ENCODE data around the gene SIRT1.
"Not testable (repeated sequence)": the region's sequence is repeated elsewhere in the genome, so short reads cannot be mapped to it uniquely, and the experiment has no call there.

The SIRT1 gene

DNA sequence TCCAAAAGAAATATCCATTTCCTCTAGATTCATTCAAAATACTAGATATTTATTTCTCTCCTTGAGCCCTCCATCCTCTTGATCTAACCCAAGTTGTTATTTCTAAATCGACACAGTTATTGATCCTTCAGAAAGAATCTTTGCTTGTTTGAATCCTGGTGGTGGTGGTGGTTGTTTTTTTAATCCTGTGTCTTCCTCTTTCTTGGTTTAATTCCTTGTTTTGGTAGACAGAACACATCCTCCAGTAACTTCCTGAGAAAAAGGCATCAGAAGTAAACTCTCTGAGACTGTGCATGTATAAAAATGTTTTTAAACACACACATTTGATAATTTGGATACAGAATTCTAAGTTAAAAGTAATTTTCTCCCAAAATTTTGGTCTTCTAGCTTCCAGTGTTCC lies 49.9 kb downstream of the SIRT1 start:
- TF ChIP-seq CTCF (IDR thresholded peaks at IDR 0.05; ENCODE audit: low read depth, low read length): no peak
- no peak for DNase-seq (ENCODE audit: extremely low read depth, low read depth)

- DNase-seq (ENCODE audit: extremely low read depth, low read depth): no peak
- TF ChIP-seq CTCF (IDR thresholded peaks at IDR 0.05; ENCODE audit: low read depth, low read length): no peak
Observed at GRCh38 chr10:67935223-67935622, 50.8 kb downstream of the SIRT1 start.

DNA sequence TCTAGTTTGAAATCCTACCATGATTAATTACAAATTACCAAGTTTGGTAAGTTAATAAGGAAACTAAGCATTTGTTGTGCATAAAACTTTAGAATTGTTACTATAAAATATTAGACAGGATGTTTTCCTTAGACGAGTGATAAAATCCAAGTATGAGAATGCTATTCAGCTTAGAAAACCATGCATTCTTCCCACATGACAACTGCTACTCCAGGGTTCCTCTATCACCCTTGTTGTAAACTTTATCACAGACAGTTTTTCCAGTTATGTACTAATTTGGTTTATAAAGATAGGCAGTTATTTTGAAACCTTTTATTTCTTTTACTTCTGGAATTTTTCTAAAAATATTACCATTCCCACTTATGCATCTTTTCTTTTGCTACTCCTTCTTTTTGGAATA lies 52.0 kb downstream of the SIRT1 start:
- no peak for TF ChIP-seq CTCF (IDR thresholded peaks at IDR 0.05; ENCODE audit: low read depth, low read length)

GRCh38 chr10:67943917-67944316 lies 59.5 kb downstream of the SIRT1 start:
- TF ChIP-seq CTCF (IDR thresholded peaks at IDR 0.05; ENCODE audit: low read depth, low read length): no peak
- DNase-seq (ENCODE audit: extremely low read depth, low read depth): no peak

More for the DNA sequence above, 52.0 kb downstream of the SIRT1 start:
- no peak for DNase-seq (ENCODE audit: extremely low read depth, low read depth)

DNA sequence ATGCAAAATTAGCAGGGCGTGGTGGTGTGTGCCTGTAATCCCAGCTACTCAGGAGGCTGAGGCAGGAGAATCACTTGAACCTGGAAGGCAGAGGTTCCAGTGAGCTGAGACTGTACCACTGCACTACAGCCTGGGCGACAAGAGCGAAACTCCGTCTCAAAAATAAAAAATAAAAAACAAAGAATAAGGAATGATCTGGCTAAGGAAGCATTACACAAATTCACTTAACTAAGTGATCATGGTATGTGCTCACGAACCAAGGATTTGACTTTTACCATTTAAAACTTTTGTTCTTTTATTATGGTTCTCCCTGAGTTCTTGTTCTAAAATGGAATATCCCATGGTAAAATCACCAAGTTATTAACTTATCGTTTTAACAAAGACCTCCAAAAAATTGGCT lies 71.2 kb downstream of the SIRT1 start:
- no peak for TF ChIP-seq CTCF (IDR thresholded peaks at IDR 0.05; ENCODE audit: low read depth, low read length)

DNA sequence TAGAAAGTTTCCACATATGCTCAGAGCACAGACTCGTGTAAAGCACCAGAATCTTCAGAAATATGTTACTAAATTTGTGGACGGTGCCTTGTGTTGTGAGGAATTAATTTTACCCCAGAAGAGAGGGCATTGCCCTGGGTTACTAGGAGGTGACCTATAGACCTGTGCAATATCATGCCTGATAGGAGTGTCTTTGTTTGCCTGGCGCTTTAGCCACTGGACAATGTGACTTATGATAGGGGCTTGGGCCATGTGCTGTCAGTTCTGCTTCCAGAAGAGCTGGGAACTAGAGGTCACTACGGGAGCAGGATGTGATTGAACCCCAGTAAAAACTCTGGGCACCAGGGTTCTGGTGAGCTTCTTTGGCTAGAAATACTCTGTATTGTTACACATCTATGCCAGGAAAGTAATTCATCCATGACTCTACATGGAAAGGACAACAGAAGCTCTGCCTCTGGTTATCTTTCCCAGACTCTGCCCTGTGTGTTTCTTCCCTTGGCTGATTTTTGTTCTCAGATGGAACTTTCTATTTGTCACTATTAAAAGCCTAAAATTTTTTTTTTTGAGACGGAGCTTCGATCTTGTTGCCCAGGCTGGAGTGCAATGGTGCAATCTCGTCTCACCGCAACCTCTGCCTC lies 75.5 kb downstream of the SIRT1 start:
- DNase-seq (ENCODE audit: extremely low read depth, low read depth): no peak
- no peak for TF ChIP-seq CTCF (IDR thresholded peaks at IDR 0.05; ENCODE audit: low read depth, low read length)

More for the DNA sequence above, 71.2 kb downstream of the SIRT1 start:
- no peak for DNase-seq (ENCODE audit: extremely low read depth, low read depth)

DNA sequence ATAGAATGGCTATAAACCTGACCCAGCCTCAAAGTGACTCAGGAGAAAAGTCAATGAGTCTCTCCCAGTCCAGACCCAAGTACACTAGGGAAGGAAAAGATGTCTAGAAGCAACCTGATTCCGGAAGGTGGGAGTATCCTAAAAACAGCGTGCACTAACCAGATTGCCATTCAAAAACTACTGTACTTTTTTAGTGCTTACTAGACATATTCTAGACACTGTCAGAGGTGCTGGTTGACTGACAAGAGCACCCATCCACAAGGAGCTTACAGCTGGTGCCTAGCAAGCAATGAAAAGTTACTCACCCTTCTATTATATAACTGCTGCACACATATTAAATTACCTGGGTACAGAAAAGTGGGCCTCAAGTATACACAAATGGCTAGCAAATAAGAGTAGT lies 81.0 kb downstream of the SIRT1 start:
- DNase-seq (ENCODE audit: extremely low read depth, low read depth): no peak
- no peak for TF ChIP-seq CTCF (IDR thresholded peaks at IDR 0.05; ENCODE audit: low read depth, low read length)

DNA sequence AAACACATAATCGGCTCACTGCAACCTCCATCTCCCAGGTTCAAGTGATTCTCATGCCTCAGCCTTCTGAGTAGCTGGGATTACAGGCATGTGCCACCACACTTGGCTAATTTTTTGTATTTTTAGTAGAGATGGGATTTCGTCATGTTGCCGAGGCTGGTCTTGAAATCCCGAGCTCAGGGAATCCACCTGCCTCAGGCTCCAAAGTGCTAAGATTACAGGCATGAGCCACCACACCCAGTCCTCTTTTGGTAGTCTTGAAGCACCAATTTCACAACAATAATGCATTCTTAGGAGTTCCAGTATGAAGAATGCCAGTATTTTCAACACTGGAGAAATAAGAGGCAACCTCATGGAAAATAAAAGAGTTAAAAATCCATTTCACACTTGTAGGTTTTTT lies 81.6 kb downstream of the SIRT1 start:
- DNase-seq (ENCODE audit: extremely low read depth, low read depth): not testable (repeated sequence)

All from AG09319 (cell line).